Measurements from ENCODE around the gene RHOF. TPM values are rescaled to one million over a fixed set of nuclear protein-coding genes. Genes with fewer than 3 reads are reported as not detected.

Gene RHOF
- total and polyA plus RNA-seq, 2 of the 8 experiments (the other 6 are each of a cell fraction or from before 2014, with no cell fraction given), result 23.8 to 31.9 TPM

- TF ChIP-seq TAF1 (IDR thresholded peaks at IDR 0.05; ENCODE audit: low read depth, low read length), result no peak
- no peak for TF ChIP-seq BACH1 (IDR thresholded peaks at IDR 0.05; ENCODE audit: low read length)
- TF ChIP-seq CBX5 (IDR thresholded peaks at IDR 0.05; ENCODE audit: low read depth, low read length), result no peak
- TF ChIP-seq TEAD4 (IDR thresholded peaks at IDR 0.05; ENCODE audit: low read depth, low read length), result no peak
- TF ChIP-seq KDM1A (IDR thresholded peaks at IDR 0.05; ENCODE audit: borderline replicate concordance, low read length), result no peak
- TF ChIP-seq SIX5 (IDR thresholded peaks at IDR 0.05; ENCODE audit: low read depth, low read length), result no peak
- TF ChIP-seq SIN3A (conservative IDR thresholded peaks at IDR 0.05 in 1 of 2, IDR thresholded peaks at IDR 0.05 in 1 of 2; ENCODE audit: low read depth in 1 of 2, low read length in 2 of 2), result no peak
- no peak for TF ChIP-seq USF2 (IDR thresholded peaks at IDR 0.05; ENCODE audit: low read length)
- TF ChIP-seq YY1 (IDR thresholded peaks at IDR 0.05; ENCODE audit: low read depth, low read length), result no peak
- no peak for TF ChIP-seq SP4 (IDR thresholded peaks at IDR 0.05; ENCODE audit: low read length)
- TF ChIP-seq NANOG (IDR thresholded peaks at IDR 0.05; ENCODE audit: insufficient read depth, low read depth, low read length, poor library complexity, severe bottlenecking), result no peak
Observed at GRCh38 chr12:121819212-121819949, 25.9 kb upstream of the RHOF start (continued).
